ENCODE results near the gene FIBCD1.
"Not testable (repeated sequence)": the region's sequence is repeated elsewhere in the genome, so short reads cannot be mapped to it uniquely, and the experiment has no call there.

FIBCD1 gene

GRCh38 chr9:130973686-130974281 is 34.7 kb upstream of the FIBCD1 start:
- no peak for DNase-seq

GRCh38 chr9:130972957-130973685 is 34.1 kb upstream of the FIBCD1 start:
- DNase-seq, result no peak

GRCh38 chr9:130972277-130972956 is 33.4 kb upstream of the FIBCD1 start:
- no peak for DNase-seq

DNA sequence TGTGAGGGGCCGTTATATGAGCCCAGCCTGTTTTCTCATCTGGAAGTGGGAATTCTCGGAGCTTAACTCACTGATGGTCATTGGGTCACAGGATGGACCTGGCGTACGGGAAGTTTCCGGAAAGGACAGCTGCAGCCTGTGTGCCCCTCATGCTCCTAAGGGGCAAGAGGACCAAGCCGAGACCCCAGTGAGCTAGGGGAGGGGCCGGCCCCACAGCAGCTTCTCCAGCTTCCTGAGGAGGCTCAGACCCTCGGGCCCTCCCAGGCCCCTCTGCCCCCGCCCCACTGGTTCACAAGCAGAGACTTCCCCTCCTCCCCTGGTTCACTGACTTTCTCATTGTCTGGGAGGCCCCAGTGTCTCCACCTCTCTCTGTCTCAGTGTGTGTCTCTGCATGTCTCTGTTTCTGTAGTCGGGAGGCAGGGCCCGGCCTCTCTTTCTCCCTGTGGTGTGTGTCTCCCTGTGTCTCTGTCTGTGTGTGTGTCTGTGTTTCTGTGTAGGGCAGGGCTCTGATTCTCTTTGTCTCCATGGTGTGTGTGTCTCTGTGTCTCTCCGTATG is 32.3 kb upstream of the FIBCD1 start:
- DNase-seq, result no peak

DNA sequence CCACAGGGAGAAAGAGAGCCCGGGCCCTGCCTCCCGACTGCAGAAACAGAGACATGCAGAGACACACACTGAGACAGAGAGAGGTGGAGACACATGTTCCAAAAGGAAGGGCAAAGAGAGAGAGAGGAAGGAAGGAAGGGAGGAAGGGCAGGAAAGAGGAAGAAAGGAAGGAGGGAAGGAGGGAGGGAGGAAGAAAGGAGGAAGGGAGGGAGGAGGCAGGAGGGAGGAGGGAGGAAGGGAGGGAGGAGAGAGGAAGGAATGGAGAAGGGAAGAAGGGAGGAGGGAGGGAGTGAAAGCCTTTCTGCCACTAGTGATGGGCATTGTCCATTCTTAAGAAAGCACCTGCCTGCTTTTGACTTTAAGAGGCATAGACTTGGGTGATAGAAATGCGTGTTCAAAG is 31.8 kb upstream of the FIBCD1 start:
- DNase-seq, result no peak

- DNase-seq, result no peak
Observed at GRCh38 chr9:130970052-130970451, 31.0 kb upstream of the FIBCD1 start.

DNA sequence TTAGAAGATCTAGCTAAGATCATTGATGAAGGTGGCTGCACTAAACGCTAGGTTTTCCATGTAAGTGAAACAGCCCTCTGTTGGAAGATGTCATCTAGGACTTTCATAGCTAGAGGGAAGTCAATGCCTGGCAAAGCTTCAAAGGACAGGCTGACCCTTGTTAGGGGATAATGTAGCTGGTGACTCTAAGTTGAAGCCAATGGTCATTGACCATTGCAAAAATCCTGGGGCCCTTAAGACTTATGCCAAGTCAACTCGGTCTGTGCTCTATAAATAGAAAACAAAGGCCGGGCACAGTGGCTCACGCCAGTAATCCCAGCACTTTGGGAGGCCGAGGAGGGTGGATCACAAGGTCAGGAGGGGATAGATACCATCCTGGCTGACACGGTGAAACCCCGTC is 26.6 kb upstream of the FIBCD1 start:
- no peak for DNase-seq

GRCh38 chr9:130963916-130964315 is 24.9 kb upstream of the FIBCD1 start:
- DNase-seq, result no peak

DNA sequence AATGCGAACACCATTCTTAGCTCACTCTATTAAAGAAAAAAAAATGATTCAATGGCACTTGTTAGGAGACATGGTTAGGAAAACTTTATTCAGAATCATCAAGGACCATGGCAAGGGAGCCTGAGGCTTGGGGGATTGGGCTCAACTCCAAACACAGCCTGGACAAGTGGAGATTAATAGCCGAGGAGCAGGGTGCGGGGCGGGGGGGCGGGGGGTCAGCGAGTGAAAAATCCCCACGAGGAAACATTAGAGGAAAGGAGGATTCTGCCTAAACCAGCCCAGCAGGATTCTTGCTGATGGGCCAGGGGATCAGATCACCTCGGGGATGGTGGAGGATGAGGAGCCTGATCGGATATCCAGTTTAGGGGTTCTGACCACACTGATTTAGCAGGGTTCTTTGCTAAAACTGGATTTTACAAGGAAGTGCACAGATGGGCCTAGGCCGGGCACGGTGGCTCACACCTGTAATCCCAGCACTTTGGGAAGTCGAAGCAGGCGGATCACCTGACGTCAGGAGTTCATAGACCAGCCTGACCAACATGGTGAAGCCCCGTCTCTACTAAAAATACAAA is 24.4 kb upstream of the FIBCD1 start:
- DNase-seq, result no peak

- DNase-seq, result no peak
Observed at GRCh38 chr9:130962418-130963316, 23.6 kb upstream of the FIBCD1 start.

- no peak for DNase-seq
Observed at GRCh38 chr9:130961511-130962300, 22.7 kb upstream of the FIBCD1 start.

DNA sequence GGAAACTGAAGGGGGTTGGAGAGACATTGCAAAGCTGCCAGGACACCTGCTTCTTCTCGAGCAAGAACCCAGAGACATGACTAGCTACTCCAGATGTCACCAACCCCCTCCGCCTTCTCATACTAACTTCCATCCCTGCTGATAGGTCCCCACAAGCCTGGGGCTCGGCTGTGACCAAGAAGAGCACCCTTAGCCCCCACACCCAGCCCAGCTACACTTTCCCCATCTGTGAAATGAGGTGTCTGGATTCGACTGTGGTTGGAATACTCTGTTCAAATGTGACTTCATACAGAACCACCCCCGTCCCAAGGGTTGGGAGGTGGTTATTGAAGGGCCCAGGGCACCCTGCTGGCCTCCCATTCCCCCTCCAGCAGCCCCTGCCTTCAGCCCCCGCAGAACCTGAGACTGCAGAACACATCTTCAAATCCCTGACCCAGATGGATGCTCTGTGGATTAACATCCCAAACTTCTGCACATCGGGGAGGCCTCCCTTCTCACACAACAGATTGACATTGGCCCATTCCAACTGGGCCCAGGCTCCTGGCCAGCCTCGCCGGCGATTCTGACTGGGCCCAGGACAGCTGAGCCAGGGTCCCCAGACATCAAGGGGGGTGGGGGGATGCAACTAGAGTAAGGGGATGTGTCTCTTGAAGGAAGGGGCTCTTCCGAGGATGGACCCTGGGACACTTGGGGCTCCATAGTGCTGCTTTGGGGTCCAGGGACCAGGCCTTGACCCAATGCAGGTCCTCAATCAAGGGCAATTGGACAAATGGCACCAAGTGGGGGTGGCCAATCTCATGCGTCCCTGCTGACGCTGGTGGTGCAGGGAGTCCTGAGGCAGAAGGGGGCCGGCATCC is 21.7 kb upstream of the FIBCD1 start:
- DNase-seq, result no peak

DNA sequence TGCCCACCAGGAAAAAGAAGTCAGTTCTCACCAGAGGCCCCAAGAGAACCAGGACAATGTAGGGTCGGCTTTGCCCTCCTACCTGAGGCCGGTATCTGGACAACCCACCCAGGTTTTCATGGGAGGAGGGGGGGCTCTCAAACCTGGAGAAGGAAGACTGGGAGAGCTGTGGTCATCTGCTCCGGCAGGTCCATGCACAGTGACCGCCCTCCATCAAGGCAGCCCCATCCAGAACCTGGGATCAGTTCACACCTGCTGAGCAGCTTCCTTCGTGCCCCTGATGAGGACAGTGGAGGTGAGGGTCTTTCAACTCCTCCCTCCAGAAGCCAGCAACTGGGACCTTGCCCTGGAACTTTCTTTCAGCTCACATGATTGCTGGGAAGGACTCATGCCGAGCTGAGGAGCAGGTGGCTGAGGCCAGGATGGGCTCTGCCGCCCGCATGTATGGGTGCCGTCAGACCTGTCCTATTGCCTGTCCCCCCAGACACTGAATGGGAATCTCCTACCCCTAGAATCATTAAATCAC is 20.8 kb upstream of the FIBCD1 start:
- DNase-seq, result no peak

- not testable (repeated sequence) for DNase-seq
Observed at GRCh38 chr9:130958564-130958963, 19.5 kb upstream of the FIBCD1 start.

GRCh38 chr9:130957451-130958203 is 18.6 kb upstream of the FIBCD1 start:
- no peak for DNase-seq

GRCh38 chr9:130956636-130957450 is 17.8 kb upstream of the FIBCD1 start:
- peak; percentile 86 for DNase-seq

DNA sequence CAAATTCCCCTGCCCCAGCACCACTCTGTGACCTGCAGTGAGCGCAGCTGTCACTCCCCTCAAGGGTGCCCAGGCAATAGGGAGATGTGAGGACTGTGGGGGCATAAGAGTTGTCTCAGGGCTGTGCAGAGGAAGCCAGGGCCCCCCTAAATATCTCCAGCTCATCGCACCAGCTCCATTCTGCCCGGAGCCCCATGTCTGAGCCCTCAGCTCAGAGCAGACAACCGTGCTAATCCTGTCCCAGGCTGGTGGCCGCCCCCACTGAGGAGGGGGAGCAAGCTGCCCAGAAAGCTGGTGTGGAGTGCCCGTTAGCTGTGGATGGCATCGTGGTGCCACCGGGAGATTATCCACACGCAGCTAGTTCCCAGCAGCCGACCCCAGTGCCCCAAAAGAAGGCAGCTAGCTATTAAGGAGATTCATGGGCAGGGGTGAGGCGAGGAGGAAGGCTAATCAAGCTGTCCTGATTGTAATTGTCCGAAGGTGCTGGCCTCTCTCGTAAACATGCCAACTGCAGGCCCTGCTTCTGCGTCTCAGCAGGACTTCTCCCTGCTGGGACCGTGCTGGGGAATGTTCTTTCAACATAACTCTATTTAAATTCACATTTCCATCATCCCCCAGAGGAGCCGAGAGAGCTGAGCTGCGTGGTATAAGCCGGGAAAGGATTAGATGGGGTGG is 17.0 kb upstream of the FIBCD1 start:
- DNase-seq, result no peak

DNA sequence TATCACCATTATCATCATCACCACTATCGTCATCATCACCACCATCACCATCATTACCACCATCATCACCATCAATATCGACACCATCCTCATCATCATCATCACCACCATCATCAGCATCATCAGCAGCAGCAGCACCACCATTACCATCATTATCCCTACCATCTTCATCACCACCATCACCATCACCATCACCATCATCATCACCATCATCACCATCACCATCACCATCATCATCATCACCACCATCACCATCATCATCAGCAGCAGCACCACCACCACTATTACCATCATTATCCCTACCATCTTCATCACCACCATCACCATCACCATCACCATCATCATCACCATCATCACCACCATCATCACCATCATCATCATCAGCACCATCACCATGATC is 15.9 kb upstream of the FIBCD1 start:
- not testable (repeated sequence) for DNase-seq
